NCI-H2196 treated with DMSO at 0.1 percent for 48 hours (cell line): Measurements from ENCODE around the gene NTHL1.

Source experiments
- DNase-seq: peaks from one replicate; lab custom pipeline; 2025; ENCODE audit not compliant: unreplicated experiment; lab: John Stamatoyannopoulos, UW

Gene NTHL1

DNA sequence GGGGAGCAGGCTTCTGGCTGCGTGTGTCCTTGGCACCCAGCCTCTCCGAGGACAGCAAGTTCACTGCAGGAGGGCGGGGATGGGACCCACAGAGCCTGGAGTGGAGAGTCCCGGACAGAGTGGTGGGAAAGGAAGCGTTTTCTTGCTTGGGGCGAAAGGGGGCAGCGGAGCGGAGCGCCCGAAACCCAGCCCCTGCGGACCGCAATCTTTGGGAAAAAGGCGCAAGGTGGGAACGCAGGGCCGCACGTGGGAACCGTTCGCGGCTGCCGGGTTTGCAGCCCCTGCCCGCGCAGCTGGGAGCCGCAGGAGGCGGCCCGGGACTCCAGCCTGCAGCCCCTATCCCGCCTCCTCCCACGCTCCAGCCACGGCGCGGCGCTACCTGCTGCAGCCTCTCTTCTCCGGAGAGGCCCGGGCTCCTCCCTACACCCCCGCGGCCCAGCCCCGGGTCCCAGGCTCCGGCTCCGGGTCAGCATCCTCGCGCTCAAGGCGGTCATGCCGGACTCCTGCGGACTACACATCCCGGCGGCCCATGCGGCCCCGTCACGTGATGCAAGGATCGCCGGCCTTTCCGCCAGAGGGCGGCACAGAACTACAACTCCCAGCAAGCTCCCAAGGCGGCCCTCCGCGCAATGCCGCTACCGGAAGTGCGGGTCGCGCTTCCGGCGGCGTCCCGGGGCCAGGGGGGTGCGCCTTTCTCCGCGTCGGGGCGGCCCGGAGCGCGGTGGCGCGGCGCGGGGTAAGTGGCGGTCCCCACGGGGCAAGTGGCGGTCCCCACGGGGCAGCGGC, at the start of gene NTHL1, which contains the start of gene TSC2:
NTHL1 (minus strand) TSS at position 505 of the 786 bp plus-strand sequence; CDS start at position 494, 11 bp downstream.
TSC2 (plus strand) TSS at position 656 of the 786 bp plus-strand sequence. CDS start 631 bp downstream, outside the sequence.
- peak; percentile 95 for DNase-seq

DNA sequence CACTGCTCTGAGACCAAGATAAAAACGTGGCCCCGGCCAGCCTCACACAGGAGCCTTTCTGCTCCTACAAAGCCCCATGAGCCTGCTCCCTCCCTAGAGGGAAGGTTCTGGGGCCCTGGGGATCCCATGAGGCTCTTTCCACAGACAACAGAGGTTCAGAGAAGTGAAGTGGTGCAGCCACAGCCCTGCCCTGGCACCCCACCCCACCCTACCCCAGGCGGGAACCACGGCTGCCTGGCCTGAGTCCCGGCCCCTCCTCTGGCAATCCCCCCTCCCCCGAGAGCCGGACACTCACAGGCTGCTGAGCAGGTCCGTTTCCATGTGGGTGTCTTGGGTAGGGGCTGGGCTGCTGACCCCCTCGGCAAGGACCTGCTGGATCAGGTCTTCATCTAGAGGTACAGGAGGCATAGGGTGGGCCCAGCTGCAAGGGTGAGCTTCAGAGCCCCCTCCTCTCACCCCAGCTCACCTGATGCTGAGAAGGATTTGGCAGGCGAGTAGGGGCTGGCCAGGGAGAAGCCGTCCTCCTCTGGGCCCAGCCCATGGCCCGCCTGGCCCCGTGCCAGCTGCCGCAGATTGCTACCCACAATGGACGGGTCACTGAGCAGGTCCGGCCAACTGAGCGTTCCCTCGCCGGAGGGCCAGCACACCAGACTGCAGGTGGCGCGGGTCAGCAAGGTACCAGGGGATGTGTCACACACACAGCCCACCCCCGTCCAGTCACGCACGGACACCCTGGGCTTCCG, 49.4 kb upstream of the NTHL1 start:
- no peak for DNase-seq

DNA sequence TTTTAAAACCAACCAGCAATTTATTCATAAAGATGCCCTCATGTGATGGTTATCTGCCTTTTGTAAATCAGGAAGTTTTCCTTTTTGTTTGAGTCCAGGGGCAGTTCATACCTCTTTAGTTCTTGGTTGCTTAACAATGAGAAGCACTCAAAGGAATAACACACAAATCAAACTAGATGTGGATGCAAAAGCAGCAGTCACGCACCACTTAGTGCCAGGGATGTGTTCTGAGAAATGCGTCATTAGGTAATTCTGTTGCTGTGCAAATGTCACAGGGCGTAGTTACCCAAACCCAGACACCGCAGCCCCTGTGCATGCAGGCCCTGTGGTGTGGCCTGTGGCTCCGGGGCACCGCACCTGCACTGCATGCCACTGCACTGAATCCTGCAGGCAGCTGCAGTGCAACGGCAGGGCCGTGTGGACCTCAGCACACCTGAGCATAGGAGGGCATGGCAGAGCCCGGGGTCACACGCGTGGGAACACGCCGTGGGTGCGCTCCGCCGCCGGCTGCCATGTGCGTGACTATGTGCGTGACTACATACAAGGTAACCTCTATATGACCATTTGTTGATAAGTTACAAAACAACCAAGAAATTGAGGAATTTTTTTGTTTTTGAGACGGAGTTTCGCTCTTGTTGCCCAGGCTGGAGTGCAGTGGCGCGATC, 48.4 kb upstream of the NTHL1 start:
- no peak for DNase-seq

- no peak for DNase-seq
These were observed 47.8 kb upstream of the NTHL1 start for GRCh38 chr16:2095315-2095853.

- no peak for DNase-seq
These were observed 46.2 kb upstream of the NTHL1 start for GRCh38 chr16:2093793-2094192.

GRCh38 chr16:2092866-2093265, 45.2 kb upstream of the NTHL1 start:
- DNase-seq = no peak

DNA sequence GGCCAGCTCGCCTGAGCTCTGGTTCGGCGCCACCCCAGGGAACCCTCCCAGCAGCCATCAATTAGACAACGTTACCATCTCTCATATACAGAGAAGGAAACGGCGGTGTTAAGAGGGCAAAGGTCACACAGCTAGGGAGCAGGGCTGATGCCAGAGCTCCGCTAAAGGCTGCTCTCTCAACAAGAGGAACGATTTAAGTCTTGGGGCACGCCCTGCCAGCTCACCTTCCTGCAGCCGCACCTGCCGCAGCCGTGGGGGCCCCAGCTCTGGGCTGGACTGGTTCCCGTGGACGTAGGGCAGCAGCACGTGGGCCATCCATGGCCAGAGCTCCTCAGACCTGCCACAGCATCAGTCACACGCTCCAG, 44.6 kb upstream of the NTHL1 start:
- DNase-seq = no peak

GRCh38 chr16:2091547-2092255, 44.1 kb upstream of the NTHL1 start:
- DNase-seq = no peak

DNA sequence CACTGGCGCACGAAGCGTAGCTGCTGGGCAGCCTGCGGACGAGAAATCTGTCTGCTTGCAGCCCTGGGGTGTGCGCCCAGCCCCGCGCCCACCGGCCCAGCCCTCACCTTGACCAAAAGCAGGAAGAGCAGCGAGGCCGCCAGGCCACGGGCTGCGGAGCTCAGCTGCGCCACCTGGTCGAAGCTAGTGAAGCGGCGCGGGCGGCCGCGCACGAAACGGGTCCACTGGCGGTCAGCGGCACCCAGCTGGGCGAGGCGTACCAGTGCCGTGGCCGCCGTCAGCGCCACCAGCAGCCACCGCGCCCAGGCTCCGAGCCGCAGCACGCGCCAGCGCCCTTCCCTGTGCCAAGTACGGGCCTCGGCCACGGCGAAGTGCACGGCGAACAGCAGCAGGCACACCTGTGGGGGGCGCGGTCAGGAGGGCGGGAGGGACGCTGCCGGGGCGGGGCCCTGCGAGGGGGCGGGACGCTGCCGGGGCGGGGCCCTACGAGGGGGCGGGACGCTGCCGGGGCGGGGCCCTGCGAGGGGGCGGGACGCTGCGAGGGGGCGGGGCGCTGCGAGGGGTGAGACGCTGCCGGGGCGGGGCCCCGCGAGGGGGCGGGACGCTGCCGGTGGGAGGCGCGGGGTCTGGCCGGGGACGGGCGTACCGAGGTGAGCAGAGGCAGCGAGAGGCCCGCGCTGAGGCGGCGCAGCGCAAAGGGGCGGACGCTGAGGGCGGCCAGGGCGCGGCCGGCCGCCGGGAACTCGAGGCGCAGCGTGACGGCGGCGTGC, 43.3 kb upstream of the NTHL1 start:
- peak; percentile 79 for DNase-seq

DNA sequence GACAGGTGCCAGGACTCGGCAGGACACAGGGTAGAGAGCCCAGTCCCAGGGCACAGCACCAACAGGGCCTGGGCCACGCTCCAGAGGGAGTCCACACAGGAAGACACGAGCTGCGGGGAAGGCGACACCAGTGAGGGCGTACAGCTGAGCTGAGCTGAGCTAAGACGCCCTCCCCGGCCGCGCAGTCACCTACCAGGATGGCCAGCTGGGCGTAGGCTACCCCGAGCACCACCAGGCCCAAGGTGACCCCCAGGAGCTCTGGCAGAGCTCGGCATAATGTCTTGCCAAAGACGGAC, 42.8 kb upstream of the NTHL1 start:
- no peak for DNase-seq

GRCh38 chr16:2089706-2090480, 42.3 kb upstream of the NTHL1 start:
- DNase-seq = no peak

DNA sequence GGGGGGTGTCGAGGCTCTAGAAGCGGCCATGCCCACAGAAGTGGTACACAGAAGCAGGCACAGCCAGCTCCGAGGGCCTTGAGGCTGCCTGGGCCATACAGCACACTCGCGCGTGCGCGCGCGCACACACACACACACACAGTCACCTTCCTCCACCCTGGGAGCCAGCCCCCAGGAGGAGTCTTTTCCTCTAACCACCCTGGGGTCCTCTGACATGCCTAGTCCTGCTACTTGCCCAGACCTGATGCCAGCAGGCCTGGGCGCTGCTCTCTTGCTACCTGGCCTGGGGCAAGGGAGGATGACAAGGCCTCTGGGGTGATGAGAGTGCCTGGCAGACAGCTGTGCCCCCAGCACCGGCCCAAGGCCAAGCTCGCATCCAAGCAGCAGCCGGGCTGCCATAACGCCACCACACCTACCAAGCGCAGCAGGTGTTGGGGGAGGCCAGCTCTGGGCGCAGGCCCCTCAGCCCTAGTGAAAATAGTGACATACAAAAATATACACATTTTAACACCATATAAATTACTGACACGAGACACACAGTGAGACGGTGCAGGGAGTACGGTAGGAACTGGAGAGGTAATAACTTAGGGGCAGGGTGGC, 41.2 kb upstream of the NTHL1 start:
- no peak for DNase-seq

- no peak for DNase-seq
These were observed 40.4 kb upstream of the NTHL1 start for GRCh38 chr16:2087748-2088631.

- DNase-seq = no peak
These were observed 39.4 kb upstream of the NTHL1 start for GRCh38 chr16:2086812-2087747.

GRCh38 chr16:2086106-2086742, 38.6 kb upstream of the NTHL1 start:
- DNase-seq = no peak

GRCh38 chr16:2085669-2086068, 38.0 kb upstream of the NTHL1 start:
- DNase-seq = no peak
